OCI-LY3 (cell line): ENCODE measurements around the gene AFF1.

Experiments
- EZH2phosphoT487 ChIP-seq: fragments of 200-600 bp; shearing (Covaris generic); IDR thresholded peaks from 2 replicates; pipeline ENCODE4 v1.6.1; 2018; ENCODE audit warnings: antibody characterized with exemption, mixed run types, low read depth
- TF ChIP-seq, protein P1 (sequence below): fragments of 200-600, 300-600 bp; sonication (generic); IDR thresholded peaks from 2 replicates; pipeline ENCODE4 v1.5.1; 2014; ENCODE audit warnings: antibody characterized with exemption, low read length, low read depth

DNA sequence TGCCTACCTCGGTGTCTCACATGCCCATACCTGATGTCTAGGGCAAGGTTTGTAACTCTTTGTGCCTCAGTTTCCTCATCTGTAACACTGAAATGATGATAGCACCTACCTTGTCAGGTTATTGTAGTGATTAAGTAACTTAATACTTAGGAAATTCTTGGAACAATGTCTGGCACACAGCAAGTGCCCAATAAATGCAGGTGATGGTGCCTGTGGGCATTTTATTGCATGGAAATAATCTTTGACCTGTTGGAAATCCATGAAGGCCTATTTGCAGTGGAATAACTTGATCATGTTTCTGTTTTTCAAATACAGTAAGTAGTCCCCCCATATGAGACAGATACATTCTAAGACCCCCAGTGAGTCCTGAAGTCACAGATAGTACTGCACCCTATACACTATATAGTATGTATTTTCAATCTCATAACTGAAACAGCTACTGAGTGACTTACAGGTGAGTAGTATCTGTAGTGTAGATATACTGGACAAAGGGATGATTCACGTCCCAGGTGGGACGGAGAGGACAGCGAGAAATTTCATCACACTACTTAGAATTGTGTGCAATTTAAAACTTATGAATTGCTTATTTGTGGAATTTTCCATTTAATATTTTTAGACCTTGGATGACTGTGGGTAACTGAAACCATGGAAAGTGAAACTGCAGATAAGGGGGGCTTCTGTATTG, 42.1 kb downstream of the AFF1 start:
- TF ChIP-seq, protein P1, sequence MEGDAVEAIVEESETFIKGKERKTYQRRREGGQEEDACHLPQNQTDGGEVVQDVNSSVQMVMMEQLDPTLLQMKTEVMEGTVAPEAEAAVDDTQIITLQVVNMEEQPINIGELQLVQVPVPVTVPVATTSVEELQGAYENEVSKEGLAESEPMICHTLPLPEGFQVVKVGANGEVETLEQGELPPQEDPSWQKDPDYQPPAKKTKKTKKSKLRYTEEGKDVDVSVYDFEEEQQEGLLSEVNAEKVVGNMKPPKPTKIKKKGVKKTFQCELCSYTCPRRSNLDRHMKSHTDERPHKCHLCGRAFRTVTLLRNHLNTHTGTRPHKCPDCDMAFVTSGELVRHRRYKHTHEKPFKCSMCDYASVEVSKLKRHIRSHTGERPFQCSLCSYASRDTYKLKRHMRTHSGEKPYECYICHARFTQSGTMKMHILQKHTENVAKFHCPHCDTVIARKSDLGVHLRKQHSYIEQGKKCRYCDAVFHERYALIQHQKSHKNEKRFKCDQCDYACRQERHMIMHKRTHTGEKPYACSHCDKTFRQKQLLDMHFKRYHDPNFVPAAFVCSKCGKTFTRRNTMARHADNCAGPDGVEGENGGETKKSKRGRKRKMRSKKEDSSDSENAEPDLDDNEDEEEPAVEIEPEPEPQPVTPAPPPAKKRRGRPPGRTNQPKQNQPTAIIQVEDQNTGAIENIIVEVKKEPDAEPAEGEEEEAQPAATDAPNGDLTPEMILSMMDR: no peak
- no peak for TF ChIP-seq EZH2phosphoT487
